IMR-90 (cell line): Measurements from ENCODE around the gene ATG7.

Experiments
- CTCF ChIP-seq: conservative IDR thresholded peaks from 2 replicates; pipeline ENCODE4 v1.5.1; 2012; ENCODE audit warnings: mild to moderate bottlenecking, low read depth, low read length, improper control_type of control experiment
- POLR2A ChIP-seq: IDR thresholded peaks from 2 replicates; pipeline ENCODE4 v1.6.1; 2012; ENCODE audit warnings: mild to moderate bottlenecking, low read depth, low read length
- RAD21 ChIP-seq: IDR thresholded peaks from 2 replicates; pipeline ENCODE4 v1.6.1; 2012; ENCODE audit warnings: low read length, improper control_type of control experiment
- SMC3 ChIP-seq: fragments of 150-350 bp; IDR thresholded peaks from 2 replicates; pipeline ENCODE4 v1.6.1; 2016; ENCODE audit warnings: low read depth, mild to moderate bottlenecking, antibody characterized with exemption, low read length, moderate library complexity

GRCh38 chr3:11495948-11496557, 223.9 kb downstream of the ATG7 start:
- TF ChIP-seq SMC3 (no peak), CTCF (no peak), POLR2A (no peak), RAD21 (no peak)
